Vagina (tissue), 2 donors: Measurements from ENCODE around the gene LRRC56.

Experiments used
- POLR2A ChIP-seq, 2 donors: fragments of 450-650 bp; IDR thresholded peaks; one replicate each; pipeline ENCODE4 v1.6.1; 2017; ENCODE audit warnings: antibody characterized with exemption in 2 of 2, mild to moderate bottlenecking in 2 of 2, moderate library complexity in 2 of 2
- POLR2AphosphoS5 ChIP-seq, 2 donors: sonication (generic); formaldehyde crosslinking; IDR thresholded peaks; one replicate each; pipeline ENCODE4 v1.9.0; 2017; ENCODE audit warnings: antibody characterized with exemption in 2 of 2, mild to moderate bottlenecking in 2 of 2, low read depth in 1 of 2; ENCODE audit not compliant: insufficient read depth in 1 of 2
- TF ChIP-seq, protein P1 (sequence below), 3 experiments: fragments of 450-650 bp in 2 of 3; fragments of 200-600 bp in 1 of 3; sonication (generic) in 1 of 3; IDR thresholded peaks; one replicate each; pipeline ENCODE4 v1.5.1; 2017 to 2019; ENCODE audit warnings: antibody characterized with exemption in 3 of 3, mild to moderate bottlenecking in 2 of 3, moderate library complexity in 2 of 3

DNA sequence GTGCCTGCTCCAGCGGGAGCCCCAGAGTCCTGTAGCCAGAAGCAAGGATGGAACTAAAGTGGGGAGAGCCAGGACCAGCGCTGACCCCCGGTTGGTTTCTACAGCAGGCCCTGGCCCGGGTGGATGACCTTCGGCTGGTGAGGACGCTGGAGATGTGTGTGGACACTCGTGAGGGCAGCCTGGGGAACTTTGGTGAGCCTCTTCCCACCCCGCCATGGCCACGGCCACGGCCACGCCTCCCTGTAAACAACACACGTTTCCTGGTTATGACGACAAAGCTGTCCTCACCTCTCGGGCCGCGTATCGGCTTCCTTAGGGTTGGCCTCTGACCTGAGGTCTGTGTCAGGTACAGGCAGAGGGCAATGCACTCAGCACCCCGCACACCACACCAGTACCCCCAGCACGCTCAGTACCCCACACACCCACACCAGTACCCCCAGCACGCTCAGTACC is 4.1 kb downstream of the LRRC56 start:
- TF ChIP-seq, protein P1, sequence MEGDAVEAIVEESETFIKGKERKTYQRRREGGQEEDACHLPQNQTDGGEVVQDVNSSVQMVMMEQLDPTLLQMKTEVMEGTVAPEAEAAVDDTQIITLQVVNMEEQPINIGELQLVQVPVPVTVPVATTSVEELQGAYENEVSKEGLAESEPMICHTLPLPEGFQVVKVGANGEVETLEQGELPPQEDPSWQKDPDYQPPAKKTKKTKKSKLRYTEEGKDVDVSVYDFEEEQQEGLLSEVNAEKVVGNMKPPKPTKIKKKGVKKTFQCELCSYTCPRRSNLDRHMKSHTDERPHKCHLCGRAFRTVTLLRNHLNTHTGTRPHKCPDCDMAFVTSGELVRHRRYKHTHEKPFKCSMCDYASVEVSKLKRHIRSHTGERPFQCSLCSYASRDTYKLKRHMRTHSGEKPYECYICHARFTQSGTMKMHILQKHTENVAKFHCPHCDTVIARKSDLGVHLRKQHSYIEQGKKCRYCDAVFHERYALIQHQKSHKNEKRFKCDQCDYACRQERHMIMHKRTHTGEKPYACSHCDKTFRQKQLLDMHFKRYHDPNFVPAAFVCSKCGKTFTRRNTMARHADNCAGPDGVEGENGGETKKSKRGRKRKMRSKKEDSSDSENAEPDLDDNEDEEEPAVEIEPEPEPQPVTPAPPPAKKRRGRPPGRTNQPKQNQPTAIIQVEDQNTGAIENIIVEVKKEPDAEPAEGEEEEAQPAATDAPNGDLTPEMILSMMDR (IDR thresholded peaks at IDR 0.05), result no peak
- TF ChIP-seq POLR2A (IDR thresholded peaks at IDR 0.05), result no peak
- no peak for TF ChIP-seq POLR2AphosphoS5 (IDR thresholded peaks at IDR 0.05; ENCODE audit: insufficient read depth in 1 of 2, low read depth in 1 of 2)
